ENCODE measurements around the gene CDH24. TPM values are rescaled to one million over a fixed set of nuclear protein-coding genes. Genes with fewer than 3 reads are reported as not detected.

Gene CDH24
- total RNA-seq, 2 donors from 2014 or later, result 16.9 to 17.2 TPM

GRCh38 chr14:23028799-23029198, 28.5 kb downstream of the CDH24 start:
- H3K36me3 Mint-ChIP-seq (ENCODE audit: low read depth), result peaks cover 68% of the 10 kb centered on the region
- no peak overlapping the region for H3K9ac ChIP-seq (ENCODE audit: extremely low read depth, low read length, poor library complexity, severe bottlenecking)
- H3K27ac Mint-ChIP-seq, result no peak overlapping the region
- H3K9me3 Mint-ChIP-seq, result no peaks in the 10 kb centered on the region
- H3K27ac ChIP-seq (ENCODE audit: low read depth, low read length), result no peak overlapping the region
- 97 to 100% methylated on average over 2 of the region's 2 CpGs for whole genome bisulfite sequencing, 2 experiments (ENCODE audit: insufficient coverage in 1 of 2, insufficient read length in 1 of 2)
- no peak for DNase-seq
- peaks cover 67% of the 10 kb centered on the region for H3K36me3 ChIP-seq (ENCODE audit: control insufficient read depth, insufficient read depth, low read length)
- no peaks in the 10 kb centered on the region for H3K27me3 ChIP-seq (ENCODE audit: control insufficient read depth, insufficient read depth, low read length, poor library complexity, severe bottlenecking)
- H3K27me3 Mint-ChIP-seq (ENCODE audit: insufficient read depth), result no peaks in the 10 kb centered on the region
- H3K4me1 ChIP-seq (ENCODE audit: control insufficient read depth, insufficient read depth, low read length), result peaks cover 4% of the 10 kb centered on the region
- TF ChIP-seq, protein P1, sequence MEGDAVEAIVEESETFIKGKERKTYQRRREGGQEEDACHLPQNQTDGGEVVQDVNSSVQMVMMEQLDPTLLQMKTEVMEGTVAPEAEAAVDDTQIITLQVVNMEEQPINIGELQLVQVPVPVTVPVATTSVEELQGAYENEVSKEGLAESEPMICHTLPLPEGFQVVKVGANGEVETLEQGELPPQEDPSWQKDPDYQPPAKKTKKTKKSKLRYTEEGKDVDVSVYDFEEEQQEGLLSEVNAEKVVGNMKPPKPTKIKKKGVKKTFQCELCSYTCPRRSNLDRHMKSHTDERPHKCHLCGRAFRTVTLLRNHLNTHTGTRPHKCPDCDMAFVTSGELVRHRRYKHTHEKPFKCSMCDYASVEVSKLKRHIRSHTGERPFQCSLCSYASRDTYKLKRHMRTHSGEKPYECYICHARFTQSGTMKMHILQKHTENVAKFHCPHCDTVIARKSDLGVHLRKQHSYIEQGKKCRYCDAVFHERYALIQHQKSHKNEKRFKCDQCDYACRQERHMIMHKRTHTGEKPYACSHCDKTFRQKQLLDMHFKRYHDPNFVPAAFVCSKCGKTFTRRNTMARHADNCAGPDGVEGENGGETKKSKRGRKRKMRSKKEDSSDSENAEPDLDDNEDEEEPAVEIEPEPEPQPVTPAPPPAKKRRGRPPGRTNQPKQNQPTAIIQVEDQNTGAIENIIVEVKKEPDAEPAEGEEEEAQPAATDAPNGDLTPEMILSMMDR (conservative IDR thresholded peaks at IDR 0.05), result no peak
- no peak overlapping the region for H3K4me3 ChIP-seq (ENCODE audit: low read length)
- H3K9me3 ChIP-seq (ENCODE audit: control insufficient read depth, low read length), result peaks cover 4% of the 10 kb centered on the region
- H3K4me1 Mint-ChIP-seq, result peaks cover 37% of the 10 kb centered on the region
- H3K4me3 Mint-ChIP-seq, result no peak overlapping the region

GRCh38 chr14:23025151-23025814, 32.0 kb downstream of the CDH24 start:
- H3K9me3 ChIP-seq (ENCODE audit: control insufficient read depth, low read length), result no peaks in the 10 kb centered on the region
- no peaks in the 10 kb centered on the region for H3K27me3 Mint-ChIP-seq (ENCODE audit: insufficient read depth)
- H3K4me3 ChIP-seq (ENCODE audit: low read length), result no peak overlapping the region
- peaks cover 36% of the 10 kb centered on the region for H3K36me3 ChIP-seq (ENCODE audit: control insufficient read depth, insufficient read depth, low read length)
- peak overlapping the region; percentile 36 for H3K27ac Mint-ChIP-seq
- H3K4me1 ChIP-seq (ENCODE audit: control insufficient read depth, insufficient read depth, low read length), result peaks cover 15% of the 10 kb centered on the region
- no peak for DNase-seq
- 86 to 89% methylated on average over 2 to 4 of the region's 4 CpGs for WGBS, 2 experiments (ENCODE audit: insufficient coverage in 1 of 2, insufficient read length in 1 of 2)
- peak overlapping the region; percentile 74 for H3K27ac ChIP-seq (ENCODE audit: low read depth, low read length)
- H3K4me3 Mint-ChIP-seq, result no peak overlapping the region
- TF ChIP-seq, protein P1 (conservative IDR thresholded peaks at IDR 0.05), result no peak
- peaks cover 38% of the 10 kb centered on the region for H3K36me3 Mint-ChIP-seq (ENCODE audit: low read depth)
- H3K9ac ChIP-seq (ENCODE audit: extremely low read depth, low read length, poor library complexity, severe bottlenecking), result no peak overlapping the region
- H3K4me1 Mint-ChIP-seq, result peaks cover 60% of the 10 kb centered on the region
- H3K27me3 ChIP-seq (ENCODE audit: control insufficient read depth, insufficient read depth, low read length, poor library complexity, severe bottlenecking), result no peaks in the 10 kb centered on the region
- no peaks in the 10 kb centered on the region for H3K9me3 Mint-ChIP-seq

GRCh38 chr14:23024612-23025075, 32.7 kb downstream of the CDH24 start:
- H3K36me3 Mint-ChIP-seq (ENCODE audit: low read depth), result peaks cover 38% of the 10 kb centered on the region
- Histone ChIP-seq H3K9ac (ENCODE audit: extremely low read depth, low read length, poor library complexity, severe bottlenecking) (no peak overlapping the region), H3K4me3 (ENCODE audit: low read length) (no peak overlapping the region), H3K27me3 (ENCODE audit: control insufficient read depth, insufficient read depth, low read length, poor library complexity, severe bottlenecking) (no peaks in the 10 kb centered on the region), H3K27ac (ENCODE audit: low read depth, low read length) (peak overlapping the region; percentile 74), H3K4me1 (ENCODE audit: control insufficient read depth, insufficient read depth, low read length) (peaks cover 15% of the 10 kb centered on the region), H3K9me3 (ENCODE audit: control insufficient read depth, low read length) (no peaks in the 10 kb centered on the region), H3K36me3 (ENCODE audit: control insufficient read depth, insufficient read depth, low read length) (peaks cover 36% of the 10 kb centered on the region)
- TF ChIP-seq, protein P1 (conservative IDR thresholded peaks at IDR 0.05), result no peak
- H3K4me3 Mint-ChIP-seq, result no peak overlapping the region
- no peak for DNase-seq
- 67 to 82% methylated on average over 5 to 7 of the region's 7 CpGs for WGBS, 2 experiments (ENCODE audit: insufficient coverage in 1 of 2, insufficient read length in 1 of 2)
- H3K27me3 Mint-ChIP-seq (ENCODE audit: insufficient read depth), result no peaks in the 10 kb centered on the region
- peak overlapping the region; percentile 36 for H3K27ac Mint-ChIP-seq
- H3K9me3 Mint-ChIP-seq, result no peaks in the 10 kb centered on the region
- H3K4me1 Mint-ChIP-seq, result peaks cover 60% of the 10 kb centered on the region
